Activated CD4-positive, alpha-beta memory T cell treated with anti-CD3 and anti-CD28 coated beads, Interleukin-2, amount 10 ng/mL, durations not matched to agents 7 days and 5 days (primary cell): ENCODE data around the gene GALNT2. TPM values are rescaled to one million over a fixed set of nuclear protein-coding genes. Genes with fewer than 3 reads are reported as not detected.

Source experiments
- CTCF ChIA-PET: fragments of 350-600 bp; sonication (Branson Sonifier 250); formaldehyde crosslinking; loops from one replicate; lab custom pipeline; 2021; ENCODE audit warnings: antibody characterized with exemption, inconsistent platforms; lab: Charles Lee
- POLR2A ChIA-PET: fragments of 350-600 bp; sonication (Branson Sonifier 250); formaldehyde crosslinking; loops from one replicate; lab custom pipeline; 2021; ENCODE audit warnings: antibody characterized with exemption; lab: Charles Lee
- DNase-seq: peaks from one replicate; pipeline ENCODE4 v3.0.0-alpha.2; 2020
- H3K27ac Mint-ChIP-seq: one replicate; pipeline ENCODE4 v1.8.0; 2021; ENCODE audit warnings: mild to moderate bottlenecking, mixed read lengths
- H3K27me3 Mint-ChIP-seq: one replicate; pipeline ENCODE4 v1.8.0; 2021; ENCODE audit warnings: mixed read lengths
- H3K36me3 Mint-ChIP-seq: one replicate; pipeline ENCODE4 v1.8.0; 2021; ENCODE audit warnings: low read depth, mixed read lengths
- H3K4me1 Mint-ChIP-seq: one replicate; pipeline ENCODE4 v1.8.0; 2021; ENCODE audit warnings: mixed read lengths
- H3K4me3 Mint-ChIP-seq: one replicate; pipeline ENCODE4 v1.8.0; 2021; ENCODE audit warnings: mild to moderate bottlenecking, mixed read lengths
- H3K9me3 Mint-ChIP-seq: one replicate; pipeline ENCODE4 v1.8.0; 2021; ENCODE audit warnings: mixed read lengths
- total RNA-seq, 2 experiments: library from RNA; stranded (reverse); gene quantifications; one replicate each; pipeline ENCODE4 v1.2.3, GENCODE V29; 2021

The GALNT2 gene
- total RNA-seq, 2 experiments from 2014 or later: 18.7 to 19.1 TPM

- ChIA-PET POLR2A (no interaction called here), CTCF (no interaction called here)
- H3K27me3 Mint-ChIP-seq: no peaks in the 10 kb centered on the region
- no peaks in the 10 kb centered on the region for H3K9me3 Mint-ChIP-seq
- H3K4me3 Mint-ChIP-seq: no peak overlapping the region
- H3K27ac Mint-ChIP-seq: no peak overlapping the region
- no peak for DNase-seq
- no peaks in the 10 kb centered on the region for H3K36me3 Mint-ChIP-seq
- peaks cover 9% of the 10 kb centered on the region for H3K4me1 Mint-ChIP-seq
These were observed 79.0 kb downstream of the GALNT2 start for GRCh38 chr1:230145953-230146476.

DNA sequence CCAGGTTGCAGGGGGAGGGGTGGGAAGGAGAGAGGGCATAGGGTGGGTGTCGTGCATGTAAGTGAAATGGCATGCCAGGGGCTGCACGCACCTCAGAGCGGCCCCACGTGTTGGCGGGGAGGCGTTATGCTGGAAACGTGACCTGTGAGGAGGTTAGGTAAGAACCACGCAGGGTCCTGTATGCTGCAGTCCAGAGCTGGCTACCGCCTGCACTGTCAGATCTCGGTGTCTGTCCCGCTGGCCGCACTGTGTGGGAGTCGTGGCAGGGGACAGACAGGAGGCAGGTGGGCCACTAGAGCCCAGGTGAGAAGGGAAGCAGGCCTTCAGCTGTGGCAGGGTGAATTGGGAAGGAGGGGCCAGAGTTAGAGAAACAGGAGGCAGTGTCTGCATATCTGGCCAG is 79.7 kb downstream of the GALNT2 start:
- POLR2A ChIA-PET: no interaction called here
- no peak for DNase-seq
- Mint-ChIP-seq H3K27ac (no peak overlapping the region), H3K9me3 (no peaks in the 10 kb centered on the region), H3K4me1 (peaks cover 6% of the 10 kb centered on the region), H3K4me3 (no peak overlapping the region), H3K27me3 (no peaks in the 10 kb centered on the region), H3K36me3 (no peaks in the 10 kb centered on the region)
- CTCF ChIA-PET: no interaction called here

GRCh38 chr1:230147253-230148125 is 80.5 kb downstream of the GALNT2 start:
- no peak overlapping the region for H3K4me3 Mint-ChIP-seq
- no peak overlapping the region for H3K27ac Mint-ChIP-seq
- peaks cover 6% of the 10 kb centered on the region for H3K4me1 Mint-ChIP-seq
- ChIA-PET CTCF (no interaction called here), POLR2A (no interaction called here)
- H3K9me3 Mint-ChIP-seq: no peaks in the 10 kb centered on the region
- H3K27me3 Mint-ChIP-seq: no peaks in the 10 kb centered on the region
- no peaks in the 10 kb centered on the region for H3K36me3 Mint-ChIP-seq
- DNase-seq: no peak

DNA sequence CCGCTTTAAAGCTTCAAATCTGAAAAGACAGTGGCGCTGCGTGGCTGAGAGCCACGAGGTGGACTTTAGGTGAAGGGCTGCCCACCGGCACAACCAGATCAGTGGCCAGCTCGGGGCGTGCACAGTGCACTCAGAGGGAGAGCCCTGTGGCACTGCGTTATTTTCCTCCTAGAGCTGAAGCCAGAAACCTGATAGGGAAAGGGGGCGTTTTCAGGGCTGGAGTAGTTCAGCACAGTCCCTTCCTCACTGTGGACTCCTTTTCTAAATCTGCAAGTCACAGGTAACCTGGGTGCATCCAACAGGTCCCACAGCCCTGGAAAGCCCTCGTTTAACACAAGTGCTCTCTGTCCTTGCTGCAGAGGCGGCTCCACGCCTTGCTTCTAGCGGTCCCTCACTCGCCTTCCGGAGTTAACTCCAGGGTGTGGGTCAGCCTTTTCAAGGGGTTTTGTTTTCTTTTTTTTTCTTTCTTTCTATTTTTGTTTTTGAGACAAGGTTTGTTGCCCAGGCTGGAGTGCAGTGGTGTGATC is 81.2 kb downstream of the GALNT2 start:
- ChIA-PET POLR2A (interaction anchor here (0.6 kb wide), 1 partner anchor 18 kb away, joined by 5 read pairs; no protein-coding TSS in a partner anchor), CTCF (no interaction called here)
- no peak for DNase-seq
- H3K27me3 Mint-ChIP-seq: no peaks in the 10 kb centered on the region
- H3K27ac Mint-ChIP-seq: no peak overlapping the region
- no peaks in the 10 kb centered on the region for H3K36me3 Mint-ChIP-seq
- no peak overlapping the region for H3K4me3 Mint-ChIP-seq
- no peaks in the 10 kb centered on the region for H3K9me3 Mint-ChIP-seq
- peaks cover 6% of the 10 kb centered on the region for H3K4me1 Mint-ChIP-seq

GRCh38 chr1:230148768-230149469 is 81.9 kb downstream of the GALNT2 start:
- peaks cover 6% of the 10 kb centered on the region for H3K4me1 Mint-ChIP-seq
- DNase-seq: no peak
- no peaks in the 10 kb centered on the region for H3K9me3 Mint-ChIP-seq
- H3K27ac Mint-ChIP-seq: no peak overlapping the region
- no peak overlapping the region for H3K4me3 Mint-ChIP-seq
- no peaks in the 10 kb centered on the region for H3K27me3 Mint-ChIP-seq
- POLR2A ChIA-PET: interaction anchor here (0.6 kb wide), 1 partner anchor 18 kb away, joined by 5 read pairs; no protein-coding TSS in a partner anchor
- H3K36me3 Mint-ChIP-seq: no peaks in the 10 kb centered on the region
- CTCF ChIA-PET: no interaction called here

GRCh38 chr1:230149751-230150584 is 82.9 kb downstream of the GALNT2 start:
- H3K36me3 Mint-ChIP-seq: no peaks in the 10 kb centered on the region
- no peaks in the 10 kb centered on the region for H3K9me3 Mint-ChIP-seq
- ChIA-PET CTCF (no interaction called here), POLR2A (no interaction called here)
- peaks cover 6% of the 10 kb centered on the region for H3K4me1 Mint-ChIP-seq
- no peaks in the 10 kb centered on the region for H3K27me3 Mint-ChIP-seq
- no peak overlapping the region for H3K27ac Mint-ChIP-seq
- no peak overlapping the region for H3K4me3 Mint-ChIP-seq
- no peak for DNase-seq

- Mint-ChIP-seq H3K27ac (no peak overlapping the region), H3K27me3 (no peaks in the 10 kb centered on the region), H3K36me3 (no peaks in the 10 kb centered on the region), H3K9me3 (no peaks in the 10 kb centered on the region), H3K4me1 (peaks cover 8% of the 10 kb centered on the region), H3K4me3 (no peak overlapping the region)
- ChIA-PET CTCF (no interaction called here), POLR2A (no interaction called here)
- no peak for DNase-seq
These were observed 83.6 kb downstream of the GALNT2 start for GRCh38 chr1:230150615-230151014.

DNA sequence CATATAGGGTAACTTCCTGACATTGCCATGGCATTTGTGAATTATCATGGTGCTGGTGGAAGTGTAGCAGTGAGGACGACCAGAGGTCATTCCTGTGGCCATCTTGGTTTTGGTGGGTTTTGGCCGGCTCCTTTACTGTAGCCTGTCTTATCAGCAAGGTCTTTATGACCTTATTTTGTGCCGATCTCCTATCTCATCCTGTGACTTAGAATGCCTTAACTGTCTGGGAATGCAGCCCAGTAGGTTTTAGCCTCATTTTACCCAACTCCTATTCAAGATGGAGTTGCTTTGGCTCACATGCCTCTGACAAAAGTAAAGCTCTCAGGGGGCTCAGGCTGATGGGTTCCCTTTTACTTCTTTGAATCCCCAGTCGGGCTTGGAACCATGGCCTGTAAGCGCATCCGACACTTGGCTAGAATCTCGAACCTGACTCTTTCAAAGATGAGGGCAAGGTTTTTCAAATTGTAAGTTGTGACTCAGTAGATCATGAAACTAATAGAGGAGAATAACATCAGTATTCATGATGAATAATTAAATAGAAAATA is 85.0 kb downstream of the GALNT2 start:
- POLR2A ChIA-PET: no interaction called here
- Mint-ChIP-seq H3K4me3 (no peak overlapping the region), H3K27me3 (no peaks in the 10 kb centered on the region), H3K36me3 (no peaks in the 10 kb centered on the region), H3K9me3 (no peaks in the 10 kb centered on the region), H3K4me1 (peaks cover 3% of the 10 kb centered on the region), H3K27ac (no peak overlapping the region)
- DNase-seq: no peak
- CTCF ChIA-PET: no interaction called here

- H3K36me3 Mint-ChIP-seq: no peaks in the 10 kb centered on the region
- no peaks in the 10 kb centered on the region for H3K27me3 Mint-ChIP-seq
- H3K9me3 Mint-ChIP-seq: no peaks in the 10 kb centered on the region
- no peak for DNase-seq
- H3K4me3 Mint-ChIP-seq: no peak overlapping the region
- H3K27ac Mint-ChIP-seq: no peak overlapping the region
- POLR2A ChIA-PET: no interaction called here
- CTCF ChIA-PET: interaction anchor here (1.3 kb wide), 1 partner anchor 13 kb away, joined by 4 read pairs; no protein-coding TSS in a partner anchor
- H3K4me1 Mint-ChIP-seq: peaks cover 3% of the 10 kb centered on the region
These were observed 86.0 kb downstream of the GALNT2 start for GRCh38 chr1:230152999-230153398.

DNA sequence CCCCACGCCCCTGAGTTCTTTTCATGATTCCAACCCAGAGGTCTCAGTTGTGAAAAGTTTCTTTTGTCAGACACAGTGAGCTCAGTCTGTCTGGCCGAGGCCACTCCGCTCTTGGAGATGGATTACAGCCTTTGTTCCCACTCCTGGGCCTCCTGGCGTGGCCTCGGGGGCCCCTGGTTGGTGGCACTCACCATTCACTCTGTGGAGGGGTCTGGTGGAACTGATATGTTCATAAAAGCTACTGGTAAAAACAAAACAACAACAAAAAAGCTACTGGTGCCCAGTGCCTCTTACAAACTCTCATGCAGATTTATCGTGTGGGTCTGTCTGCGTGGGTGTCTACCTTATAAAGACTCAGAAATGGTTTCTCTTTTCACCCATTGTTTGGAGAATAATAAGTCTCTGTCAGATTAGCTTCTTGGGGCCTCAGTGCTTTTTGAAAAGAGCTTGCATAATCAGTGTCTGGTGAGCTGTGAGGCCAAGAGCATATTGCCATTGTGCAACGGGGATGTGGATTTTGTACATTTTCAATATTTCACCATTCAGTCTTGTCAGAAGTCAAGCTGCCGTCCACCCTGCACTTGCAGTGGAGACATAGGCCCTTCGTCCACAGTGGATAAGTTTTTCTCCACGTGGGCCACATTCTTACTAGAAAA is 86.7 kb downstream of the GALNT2 start:
- no peaks in the 10 kb centered on the region for H3K9me3 Mint-ChIP-seq
- no peaks in the 10 kb centered on the region for H3K36me3 Mint-ChIP-seq
- no peak overlapping the region for H3K4me3 Mint-ChIP-seq
- DNase-seq: no peak
- H3K27me3 Mint-ChIP-seq: no peaks in the 10 kb centered on the region
- POLR2A ChIA-PET: no interaction called here
- H3K27ac Mint-ChIP-seq: no peak overlapping the region
- CTCF ChIA-PET: interaction anchor here (1.3 kb wide), 1 partner anchor 12 kb away, joined by 4 read pairs; no protein-coding TSS in a partner anchor
- peaks cover 3% of the 10 kb centered on the region for H3K4me1 Mint-ChIP-seq

- no peaks in the 10 kb centered on the region for H3K27me3 Mint-ChIP-seq
- no peaks in the 10 kb centered on the region for H3K36me3 Mint-ChIP-seq
- no peak overlapping the region for H3K4me3 Mint-ChIP-seq
- H3K27ac Mint-ChIP-seq: no peak overlapping the region
- H3K9me3 Mint-ChIP-seq: no peaks in the 10 kb centered on the region
- H3K4me1 Mint-ChIP-seq: peaks cover 3% of the 10 kb centered on the region
- POLR2A ChIA-PET: no interaction called here
- DNase-seq: no peak
- CTCF ChIA-PET: no interaction called here
These were observed 88.0 kb downstream of the GALNT2 start for GRCh38 chr1:230155021-230155420.

GRCh38 chr1:230156068-230156467 is 89.0 kb downstream of the GALNT2 start:
- no peaks in the 10 kb centered on the region for H3K9me3 Mint-ChIP-seq
- H3K27ac Mint-ChIP-seq: no peak overlapping the region
- H3K27me3 Mint-ChIP-seq: no peaks in the 10 kb centered on the region

More at GRCh38 chr1:230156068-230156467, 89.0 kb downstream of the GALNT2 start:
- ChIA-PET POLR2A (no interaction called here), CTCF (no interaction called here)
- Mint-ChIP-seq H3K4me3 (no peak overlapping the region), H3K4me1 (peaks cover 3% of the 10 kb centered on the region), H3K36me3 (no peaks in the 10 kb centered on the region)
- no peak for DNase-seq
